IMR-90 (cell line): ENCODE results near the gene PARP1. TPM values are rescaled to one million over a fixed set of nuclear protein-coding genes. Genes with fewer than 3 reads are reported as not detected.

Experiments
- ATAC-seq: fragments of 200-7000 bp; cut with Tn5 transposase; 2 replicates; pipeline ENCODE4 v1.9.1; 2020; ENCODE audit warnings: low read depth, mild to moderate bottlenecking, moderate library complexity
- BruUV-seq: library from RNA; stranded (reverse); fragments of 400-500 nt; replicated peaks from 2 replicates; lab custom pipeline; 2021; lab: Mats Ljungman, UMichigan
- CTCF ChIA-PET: fragments of 300-600 bp; formaldehyde crosslinking; extraction: SDS; loops from one replicate; lab custom pipeline; 2021; ENCODE audit warnings: antibody characterized with exemption; lab: Yijun Ruan, JAX
- POLR2A ChIA-PET: fragments of 300-600 bp; sonication (Branson Sonifier 250); formaldehyde crosslinking; loops from one replicate; lab custom pipeline; 2022; ENCODE audit warnings: antibody characterized with exemption; ENCODE audit not compliant: unreplicated experiment; lab: Charles Lee
- DNase-seq: peaks from one replicate; pipeline ENCODE4 v3.0.0; 2013
- H2AFZ ChIP-seq: replicated peaks from 2 replicates; pipeline ENCODE3; 2013; ENCODE audit warnings: low read length, mild to moderate bottlenecking; ENCODE audit not compliant: poor library complexity
- H2AK5ac ChIP-seq: 2 replicates; pipeline ENCODE4 v1.6.1; 2013; ENCODE audit warnings: low read depth, low read length, inconsistent platforms
- H2AK9ac ChIP-seq: replicated peaks from 2 replicates; pipeline ENCODE3; 2013; ENCODE audit warnings: mild to moderate bottlenecking, low read depth, low read length, moderate library complexity; ENCODE audit not compliant: poor library complexity
- H2BK120ac ChIP-seq: 2 replicates; pipeline ENCODE4 v1.6.1; 2013; ENCODE audit warnings: low read depth, low read length, inconsistent platforms
- H2BK15ac ChIP-seq: 3 replicates; pipeline ENCODE4 v1.6.1; 2013; ENCODE audit warnings: low read depth, low read length, inconsistent platforms
- H2BK20ac ChIP-seq: 2 replicates; pipeline ENCODE4 v1.6.1; 2013; ENCODE audit warnings: low read depth, mild to moderate bottlenecking, inconsistent platforms, low read length, moderate library complexity
- H2BK5ac ChIP-seq: 2 replicates; pipeline ENCODE4 v1.6.1; 2013; ENCODE audit warnings: mild to moderate bottlenecking, low read depth, low read length, inconsistent platforms; ENCODE audit not compliant: poor library complexity, severe bottlenecking
- H3K14ac ChIP-seq: replicated peaks from 2 replicates; pipeline ENCODE4 v1.6.1; 2013; ENCODE audit warnings: low read depth, low read length, inconsistent platforms
- H3K18ac ChIP-seq: 2 replicates; pipeline ENCODE4 v1.6.1; 2013; ENCODE audit warnings: low read depth, low read length, control low read depth
- H3K23ac ChIP-seq: 2 replicates; pipeline ENCODE4 v1.6.1; 2013; ENCODE audit warnings: low read depth, low read length, inconsistent platforms
- H3K27ac ChIP-seq: 2 replicates; pipeline ENCODE4 v1.5.1; 2013; ENCODE audit warnings: mild to moderate bottlenecking, control low read depth, low read length; ENCODE audit not compliant: insufficient read depth
- H3K27me3 ChIP-seq: 2 replicates; pipeline ENCODE4 v1.6.1; 2013; ENCODE audit warnings: low read length; ENCODE audit not compliant: control insufficient read depth, insufficient read depth
- H3K36me3 ChIP-seq: 2 replicates; pipeline ENCODE4 v1.6.1; 2013; ENCODE audit warnings: low read length, mixed read lengths; ENCODE audit not compliant: control insufficient read depth, insufficient read depth
- H3K4ac ChIP-seq: 2 replicates; pipeline ENCODE4 v1.6.1; 2013; ENCODE audit warnings: low read depth, low read length, inconsistent platforms
- H3K4me1 ChIP-seq: 2 replicates; pipeline ENCODE4 v1.6.1; 2013; ENCODE audit warnings: low read length, mixed read lengths; ENCODE audit not compliant: control insufficient read depth, insufficient read depth
- H3K4me2 ChIP-seq: 2 replicates; pipeline ENCODE4 v1.6.1; 2013; ENCODE audit warnings: low read depth, mild to moderate bottlenecking, control low read depth, low read length, moderate library complexity
- H3K4me3 ChIP-seq: 2 replicates; pipeline ENCODE4 v1.5.1; 2013; ENCODE audit warnings: low read depth, mild to moderate bottlenecking, control low read depth, low read length, moderate library complexity; ENCODE audit not compliant: insufficient read depth
- H3K56ac ChIP-seq: 2 replicates; pipeline ENCODE4 v1.6.1; 2013; ENCODE audit warnings: low read length, inconsistent platforms; ENCODE audit not compliant: insufficient read depth; ENCODE audit errors: extremely low read depth
- H3K79me1 ChIP-seq, 2 experiments: 2 replicates each; pipeline ENCODE4 v1.6.1; 2013; ENCODE audit warnings: low read length in 2 of 2, inconsistent platforms in 1 of 2, low read depth in 1 of 2
- H3K9ac ChIP-seq: 2 replicates; pipeline ENCODE4 v1.6.1; 2013; ENCODE audit warnings: low read depth, low read length, control low read depth
- H3K9me1 ChIP-seq: 2 replicates; pipeline ENCODE4 v1.6.1; 2013; ENCODE audit warnings: low read length, inconsistent platforms; ENCODE audit not compliant: insufficient read depth
- H3K9me3 ChIP-seq: 2 replicates; pipeline ENCODE4 v1.6.1; 2013; ENCODE audit warnings: low read length; ENCODE audit not compliant: control insufficient read depth, insufficient read depth
- H4K20me1 ChIP-seq: 2 replicates; pipeline ENCODE4 v1.6.1; 2013; ENCODE audit warnings: low read length, inconsistent platforms; ENCODE audit not compliant: insufficient read depth
- H4K5ac ChIP-seq: 2 replicates; pipeline ENCODE4 v1.6.1; 2013; ENCODE audit warnings: mild to moderate bottlenecking, low read depth, low read length, control low read depth
- H4K8ac ChIP-seq, 2 experiments: 2 replicates each; pipeline ENCODE4 v1.6.1; 2013; ENCODE audit warnings: low read depth in 2 of 2, low read length in 2 of 2, control low read depth in 1 of 2, inconsistent platforms in 1 of 2
- H4K91ac ChIP-seq: 2 replicates; pipeline ENCODE4 v1.6.1; 2013; ENCODE audit warnings: low read depth, low read length, inconsistent platforms; ENCODE audit not compliant: insufficient read depth
- FOS ChIP-seq: fragments of 150-350 bp; IDR thresholded peaks from 2 replicates; pipeline ENCODE4 v1.6.1; 2016; ENCODE audit warnings: low read depth, low read length
- MXI1 ChIP-seq: IDR thresholded peaks from 2 replicates; pipeline ENCODE4 v1.6.1; 2012; ENCODE audit warnings: low read depth, mild to moderate bottlenecking, low read length, moderate library complexity, borderline replicate concordance
- WGBS, 2 experiments: methylation state at CpG; one replicate each; pipeline versions ENCODE4 v1.1.5 to v1.1.7; 2013; ENCODE audit warnings: missing lambda C conversion rate in 2 of 2; ENCODE audit not compliant: insufficient read length in 1 of 2; ENCODE audit errors: extremely low coverage in 2 of 2; 5-methylcytosine and 5-hydroxymethylcytosine counted together
- dilution Hi-C: fragments of 300-500 bp; cut with HindIII; formaldehyde crosslinking; loops from one replicate; pipeline ENCODE4 v1.14.3; 2018; ENCODE audit warnings: low sequenced_read_pairs; ENCODE audit not compliant: unreplicated experiment
- in situ Hi-C: fragments of 300-500 bp; cut with MboI; formaldehyde crosslinking; loops from 3 replicates; pipeline ENCODE4 v1.14.3; 2019; ENCODE audit warnings: low sequenced_read_pairs, inconsistent platforms, mixed read lengths
- intact Hi-C: fragments of 100-400 bp; cut with micrococcal nuclease; formaldehyde crosslinking; loops from 2 replicates; pipeline ENCODE4 v1.10.0; 2022
- polyA plus RNA-seq, 3 experiments: library from polyadenylated mRNA; depleted of rRNA; stranded (reverse); fragments of >200 nt; gene quantifications; 2 replicates each; pipeline ENCODE4 v1.2.3, GENCODE V29; 2012; ENCODE audit warnings: low replicate concordance in 1 of 3
- total RNA-seq: library from RNA; depleted of rRNA; stranded (reverse); fragments of >200 nt; gene quantifications from 2 replicates; pipeline ENCODE4 v1.2.3, GENCODE V29; 2012

The PARP1 gene
- total and polyA plus RNA-seq, 2 of the 4 experiments (the other 2 are of a cell fraction): 86.5 to 105 TPM

DNA sequence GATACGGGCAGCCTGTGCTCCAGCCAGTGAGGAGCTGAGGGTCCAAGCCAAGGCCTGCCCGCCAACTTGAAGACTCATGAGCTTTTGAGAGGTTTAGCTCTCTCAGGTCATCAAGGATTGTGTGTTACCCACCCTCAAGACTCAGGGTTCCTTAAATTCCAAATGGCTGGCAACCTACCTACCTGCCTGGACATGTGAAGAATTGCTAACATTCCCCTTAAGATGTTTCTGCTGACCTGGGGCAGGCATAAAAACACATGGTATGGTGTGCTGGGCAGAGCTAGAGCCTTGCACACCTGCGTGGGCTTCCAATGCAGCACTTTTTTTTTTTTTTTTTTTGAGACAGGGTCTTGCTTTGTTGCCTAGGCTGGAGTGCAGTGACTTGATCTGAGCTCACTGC, 17.2 kb downstream of the PARP1 start:
- no peak for DNase-seq
- 100% methylated on average over 1 of the region's 3 CpGs; no CpG with 5 or more reads in 1 of the 2 experiments for WGBS, 2 experiments
- ChIA-PET CTCF (interaction anchor here (0.7 kb wide), 1 partner anchor 14 kb away, joined by 4 read pairs; no protein-coding TSS in a partner anchor), POLR2A (no interaction called here)
- Histone ChIP-seq H2AK5ac (no peak overlapping the region), H3K36me3 (peaks cover 48% of the 10 kb centered on the region), H3K9me1 (peaks cover 3% of the 10 kb centered on the region; the same call in 1 of the 2 replicates), H2AFZ (no peak overlapping the region), H3K18ac (no peak overlapping the region), H3K27me3 (no peaks in the 10 kb centered on the region), H3K79me1 (peaks cover 18 to 25% of the 10 kb centered on the region in 2 experiments; a peak in 3 of 4 replicates), H3K4ac (no peak overlapping the region), H4K91ac (no peak overlapping the region), H3K56ac (no peak overlapping the region), H4K20me1 (no peaks in the 10 kb centered on the region; the same call in 1 of the 2 replicates), H3K23ac (no peak overlapping the region), H3K4me3 (no peak overlapping the region), H2BK15ac (no peak overlapping the region), H3K4me1 (no peaks in the 10 kb centered on the region), H3K27ac (no peak overlapping the region), H3K14ac (no peak overlapping the region), H3K9me3 (no peaks in the 10 kb centered on the region), H3K9ac (no peak overlapping the region), H2BK5ac (no peak overlapping the region), H4K5ac (no peak overlapping the region), H4K8ac (no peak overlapping the region), H3K4me2 (no peak overlapping the region), H2BK20ac (no peak overlapping the region), H2BK120ac (no peak overlapping the region), H2AK9ac (no peak overlapping the region)
- dilution Hi-C loops: no loop called here
- ATAC-seq: no peak
- intact Hi-C loops: no loop called here
- no TSS peak for BruUV-seq
- no peak for TF ChIP-seq FOS
- no peak for TF ChIP-seq MXI1
- in situ Hi-C loops: no loop called here
